Esophagus squamous epithelium (tissue), 5 donors: ENCODE results near the gene BRD7. TPM values are rescaled to one million over a fixed set of nuclear protein-coding genes. Genes with fewer than 3 reads are reported as not detected.
"Not testable (repeated sequence)": the region's sequence is repeated elsewhere in the genome, so short reads cannot be mapped to it uniquely, and the experiment has no call there.

ENCODE experiments used
- DNase-seq: peaks from one replicate; lab custom pipeline; 2025; lab: John Stamatoyannopoulos, UW
- H3K27ac ChIP-seq, 4 donors: fragments of 200-600 bp; sonication (generic); one replicate each; pipeline ENCODE4 v1.5.1; 2016 to 2019; ENCODE audit warnings: mild to moderate bottlenecking in 1 of 4
- H3K27me3 ChIP-seq, 4 donors: fragments of 200-600 bp; sonication (generic); 1 replicate in 3 of 4; 2 replicates in 1 of 4; pipeline versions ENCODE4 v1.5.1 to v1.6.0; 2017 to 2021; ENCODE audit warnings: antibody characterized with exemption in 1 of 4
- H3K36me3 ChIP-seq, 3 donors: fragments of 200-600 bp; sonication (generic); one replicate each; pipeline ENCODE4 v1.5.1; 2016 to 2019
- H3K4me1 ChIP-seq, 3 donors: fragments of 200-600 bp; sonication (generic); one replicate each; pipeline ENCODE4 v1.5.1; 2017 to 2019
- H3K4me3 ChIP-seq, 4 donors: fragments of 200-600 bp; sonication (generic); 1 replicate in 3 of 4; 2 replicates in 1 of 4; pipeline ENCODE4 v1.5.1; 2016 to 2019; ENCODE audit warnings: mild to moderate bottlenecking in 2 of 4, moderate library complexity in 1 of 4
- H3K9me3 ChIP-seq, 3 donors: fragments of 200-600 bp; sonication (generic); one replicate each; pipeline ENCODE4 v1.5.1; 2016 to 2019
- POLR2A ChIP-seq, 4 donors: fragments of 450-650 bp; IDR thresholded peaks; one replicate each; pipeline ENCODE4 v1.6.1; 2017; ENCODE audit warnings: antibody characterized with exemption in 4 of 4, mild to moderate bottlenecking in 4 of 4, moderate library complexity in 3 of 4
- whole genome bisulfite sequencing, 2 donors: methylation state at CpG; one replicate each; pipeline ENCODE4 v1.1.5; 2018; 5-methylcytosine and 5-hydroxymethylcytosine counted together
- intact Hi-C: fragments of 100-400 bp; cut with DNase I; formaldehyde crosslinking; loops from one replicate; pipeline ENCODE4 v1.15.0; 2022
- total RNA-seq, 4 donors: library from RNA; depleted of rRNA; stranded (reverse); fragments of >200 nt; gene quantifications; one replicate each; pipeline ENCODE4 v1.1.0, GENCODE V29; 2016
- TF ChIP-seq, protein P1 (sequence below), 6 experiments: fragments of 450-650 bp in 4 of 6; fragments of 200-600 bp in 2 of 6; sonication (generic) in 2 of 6; IDR thresholded peaks; one replicate each; pipeline ENCODE4 v1.5.1; 2016 to 2019; ENCODE audit warnings: antibody characterized with exemption in 6 of 6, mild to moderate bottlenecking in 4 of 6, moderate library complexity in 4 of 6
- donor health status: DM: yes; HTN: yes; CAD: no.

BRD7 gene
- total RNA-seq, 4 donors from 2014 or later: 42.0 to 81.9 (median 51.4) TPM

DNA sequence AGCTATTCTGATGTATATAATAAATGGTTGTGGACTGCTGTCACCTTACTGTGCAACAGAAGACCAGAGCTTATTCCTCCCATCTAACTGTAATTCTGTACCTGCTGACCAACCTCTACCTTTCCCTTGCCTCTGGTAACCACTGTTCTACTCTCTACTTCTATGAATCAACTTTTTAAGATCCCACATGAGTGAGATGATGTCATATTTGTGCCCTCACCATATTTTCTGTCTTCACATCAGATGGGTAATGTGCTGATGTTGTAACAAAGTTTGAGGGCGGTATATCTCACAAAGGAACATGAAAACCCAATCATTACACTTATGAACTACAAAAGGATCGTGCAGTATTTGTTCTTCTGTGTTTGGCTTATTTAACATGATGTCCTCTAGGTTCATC, 16.8 kb downstream of the BRD7 start:
- H3K36me3 ChIP-seq: peaks cover 0 to 77% (median 19%) of the 10 kb centered on the region in 3 donors
- TF ChIP-seq, protein P1, sequence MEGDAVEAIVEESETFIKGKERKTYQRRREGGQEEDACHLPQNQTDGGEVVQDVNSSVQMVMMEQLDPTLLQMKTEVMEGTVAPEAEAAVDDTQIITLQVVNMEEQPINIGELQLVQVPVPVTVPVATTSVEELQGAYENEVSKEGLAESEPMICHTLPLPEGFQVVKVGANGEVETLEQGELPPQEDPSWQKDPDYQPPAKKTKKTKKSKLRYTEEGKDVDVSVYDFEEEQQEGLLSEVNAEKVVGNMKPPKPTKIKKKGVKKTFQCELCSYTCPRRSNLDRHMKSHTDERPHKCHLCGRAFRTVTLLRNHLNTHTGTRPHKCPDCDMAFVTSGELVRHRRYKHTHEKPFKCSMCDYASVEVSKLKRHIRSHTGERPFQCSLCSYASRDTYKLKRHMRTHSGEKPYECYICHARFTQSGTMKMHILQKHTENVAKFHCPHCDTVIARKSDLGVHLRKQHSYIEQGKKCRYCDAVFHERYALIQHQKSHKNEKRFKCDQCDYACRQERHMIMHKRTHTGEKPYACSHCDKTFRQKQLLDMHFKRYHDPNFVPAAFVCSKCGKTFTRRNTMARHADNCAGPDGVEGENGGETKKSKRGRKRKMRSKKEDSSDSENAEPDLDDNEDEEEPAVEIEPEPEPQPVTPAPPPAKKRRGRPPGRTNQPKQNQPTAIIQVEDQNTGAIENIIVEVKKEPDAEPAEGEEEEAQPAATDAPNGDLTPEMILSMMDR (IDR thresholded peaks at IDR 0.05): no peak
- TF ChIP-seq POLR2A (IDR thresholded peaks at IDR 0.05): no peak
- 91 to 98% methylated on average over 2 of the region's 2 CpGs for WGBS, 2 donors

DNA sequence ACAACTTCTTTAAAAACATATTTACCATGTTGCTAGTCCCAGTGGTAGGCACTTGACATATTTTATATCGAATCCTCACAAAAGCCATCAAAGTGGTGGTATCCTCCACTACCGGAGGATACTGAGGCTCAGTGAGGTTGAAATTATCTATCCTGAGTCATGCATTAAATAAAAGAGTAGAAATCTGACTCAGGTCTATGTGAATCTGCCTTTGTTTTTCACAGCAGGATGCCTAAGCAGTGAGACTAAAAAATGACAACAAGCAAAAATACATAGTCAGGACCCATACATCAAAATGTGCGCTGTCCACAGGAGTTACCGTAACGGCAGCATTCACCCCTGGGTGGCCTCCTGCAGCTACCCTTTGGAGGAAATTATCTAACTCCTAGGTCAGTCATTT, 17.7 kb downstream of the BRD7 start:
- H3K27ac ChIP-seq: no peak overlapping the region
- intact Hi-C loops: loop anchor here (10.0 kb wide), 3 partner anchors 106 to 326 kb away; partner anchors contain the start of gene CNEP1R1
- peaks cover 0 to 80% (median 19%) of the 10 kb centered on the region in 3 donors for H3K36me3 ChIP-seq
- H3K9me3 ChIP-seq: no peaks in the 10 kb centered on the region
- TF ChIP-seq, protein P1 (IDR thresholded peaks at IDR 0.05): no peak
- TF ChIP-seq POLR2A (IDR thresholded peaks at IDR 0.05): no peak
- peaks cover 0 to 8% (median 0%) of the 10 kb centered on the region in 3 donors for H3K4me1 ChIP-seq
- no peaks in the 10 kb centered on the region for H3K27me3 ChIP-seq
- no peak overlapping the region for H3K4me3 ChIP-seq
- DNase-seq: no peak
- 94% methylated on average over 5 of the region's 5 CpGs for WGBS, 2 donors

More for the DNA sequence above, 16.8 kb downstream of the BRD7 start:
- intact Hi-C loops: loop anchor here (10.0 kb wide), 3 partner anchors 107 to 327 kb away; partner anchors contain the start of gene CNEP1R1
- Histone ChIP-seq H3K4me1 (peaks cover 0 to 8% (median 0%) of the 10 kb centered on the region in 3 donors), H3K9me3 (no peaks in the 10 kb centered on the region), H3K4me3 (no peak overlapping the region), H3K27me3 (no peaks in the 10 kb centered on the region), H3K27ac (no peak overlapping the region)
- no peak for DNase-seq

DNA sequence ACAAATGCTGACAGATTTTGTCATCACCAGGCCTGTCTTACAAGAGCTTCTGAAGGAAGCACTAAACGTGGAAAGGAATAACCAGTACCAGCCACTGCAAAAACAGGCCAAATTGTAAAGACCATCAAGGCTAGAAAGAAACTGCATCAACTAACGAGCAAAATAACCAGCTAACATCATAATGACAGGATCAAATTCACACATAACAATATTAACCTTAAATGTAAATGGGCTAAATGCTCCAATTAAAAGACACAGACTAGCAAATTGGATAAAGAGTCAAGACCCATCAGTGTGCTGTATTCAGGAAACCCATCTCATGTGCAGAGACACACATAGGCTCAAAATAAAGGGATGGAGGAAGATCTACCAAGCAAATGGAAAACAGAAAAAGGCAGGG, 23.6 kb downstream of the BRD7 start:
- intact Hi-C loops, H3K27me3 ChIP-seq: not testable (repeated sequence)

GRCh38 chr16:50343566-50343965, 25.2 kb downstream of the BRD7 start:
- 42 to 100% methylated on average over 3 to 4 of the region's 8 CpGs for WGBS, 2 donors
- H3K27ac ChIP-seq, H3K27me3 ChIP-seq, H3K9me3 ChIP-seq, DNase-seq, H3K4me3 ChIP-seq, intact Hi-C loops: not testable (repeated sequence)
- Histone ChIP-seq H3K4me1 (peaks cover 0 to 23% (median 0%) of the 10 kb centered on the region in 3 donors), H3K36me3 (peaks cover 0 to 79% (median 11%) of the 10 kb centered on the region in 3 donors)

More for the DNA sequence above, 23.6 kb downstream of the BRD7 start:
- H3K4me1 ChIP-seq, H3K9me3 ChIP-seq, H3K27ac ChIP-seq, DNase-seq, H3K4me3 ChIP-seq: not testable (repeated sequence)
- WGBS, 2 donors: 75 to 100% methylated on average over 2 of the region's 2 CpGs
- peaks cover 0 to 79% (median 17%) of the 10 kb centered on the region in 3 donors for H3K36me3 ChIP-seq

DNA sequence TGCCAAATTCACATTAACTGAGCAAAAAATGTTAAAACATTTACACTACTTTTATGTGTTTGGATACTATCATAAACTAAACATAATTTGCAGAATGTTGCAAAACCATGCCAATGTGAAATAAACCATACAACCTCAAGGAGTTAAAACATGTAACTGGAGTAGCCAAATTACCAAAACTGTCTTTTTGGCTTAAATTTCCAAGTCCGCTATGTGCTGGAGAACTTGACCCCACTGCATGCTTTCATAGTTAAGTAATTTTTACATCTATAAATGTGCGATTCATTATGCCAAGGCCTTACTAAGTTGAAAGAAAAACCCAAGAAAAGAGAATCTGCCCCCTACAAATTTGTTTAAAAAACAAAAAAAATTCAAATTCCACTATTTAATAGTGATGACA, 28.2 kb downstream of the BRD7 start:
- Histone ChIP-seq H3K9me3 (no peaks in the 10 kb centered on the region), H3K27ac (peak overlapping the region in 1 of 4 donors; percentile 33), H3K36me3 (peaks cover 0 to 82% (median 11%) of the 10 kb centered on the region in 3 donors), H3K27me3 (no peaks in the 10 kb centered on the region), H3K4me3 (no peak overlapping the region), H3K4me1 (peaks cover 0 to 32% (median 0%) of the 10 kb centered on the region in 3 donors)
- WGBS, 2 donors: 63 to 81% methylated on average over 2 of the region's 2 CpGs
- DNase-seq: no peak
- TF ChIP-seq, protein P1 (IDR thresholded peaks at IDR 0.05): no peak
- TF ChIP-seq POLR2A (IDR thresholded peaks at IDR 0.05): no peak
- intact Hi-C loops: no loop called here

DNA sequence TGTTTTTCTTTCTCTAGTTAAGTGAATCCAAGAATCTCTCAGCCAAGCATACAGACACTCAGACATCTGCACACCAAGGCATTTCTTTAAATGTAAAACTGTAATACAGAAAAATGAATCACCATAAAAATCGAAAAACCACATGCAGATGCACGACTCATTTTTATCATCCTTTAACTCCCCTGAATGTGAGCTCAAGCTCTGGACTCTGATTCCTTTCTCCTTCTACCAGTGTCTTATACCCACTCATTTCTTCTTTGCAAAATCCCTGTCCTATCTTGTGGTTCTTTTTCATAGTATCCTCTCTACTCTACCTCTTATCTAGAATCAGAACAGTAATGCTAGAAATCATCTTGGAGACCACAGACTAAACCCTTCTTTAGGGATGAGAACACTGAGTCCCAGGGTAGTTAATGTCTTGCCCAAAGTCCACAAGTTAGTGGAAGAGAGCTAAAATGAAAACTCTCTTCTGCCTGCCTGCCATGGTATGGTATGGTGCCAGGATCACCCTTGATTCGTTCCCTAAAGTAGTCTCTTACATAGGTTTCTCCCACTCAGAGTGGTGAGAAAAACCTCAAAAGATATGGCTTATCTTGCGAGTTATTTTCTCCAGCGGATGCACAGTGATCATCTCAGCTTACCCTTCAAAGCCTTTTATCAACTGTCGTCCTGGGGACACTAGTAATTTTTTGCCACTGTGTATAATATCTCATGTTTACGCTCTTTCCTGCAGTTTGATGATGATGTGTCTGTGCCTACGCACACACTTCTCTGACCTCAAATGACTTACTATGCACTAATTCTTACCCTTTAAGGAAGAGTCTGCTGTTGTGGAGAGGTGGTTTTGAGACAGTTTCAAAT, 30.2 kb downstream of the BRD7 start:
- Histone ChIP-seq H3K4me1 (peaks cover 0 to 32% (median 0%) of the 10 kb centered on the region in 3 donors), H3K36me3 (peaks cover 0 to 86% (median 20%) of the 10 kb centered on the region in 3 donors), H3K27ac (peak overlapping the region in 3 of 4 donors; percentile 21 to 36 (median 29)), H3K27me3 (no peaks in the 10 kb centered on the region), H3K9me3 (no peaks in the 10 kb centered on the region), H3K4me3 (no peak overlapping the region)
- no peak for DNase-seq
- 68% methylated on average over 8 of the region's 8 CpGs for WGBS, 2 donors
- intact Hi-C loops: no loop called here
- TF ChIP-seq POLR2A (IDR thresholded peaks at IDR 0.05): no peak
- TF ChIP-seq, protein P1 (IDR thresholded peaks at IDR 0.05): no peak
